ENCODE data around the gene PYCARD. TPM values are rescaled to one million over a fixed set of nuclear protein-coding genes. Genes with fewer than 3 reads are reported as not detected.
A peak's percentile ranks its signal among the peaks of the same experiment; 100 is the strongest.

PYCARD gene
- total and polyA plus RNA-seq, 2 donors (not counting 3 experiments of a cell fraction or from before 2014, with no cell fraction given), result 19.1 to 40.1 TPM

DNA sequence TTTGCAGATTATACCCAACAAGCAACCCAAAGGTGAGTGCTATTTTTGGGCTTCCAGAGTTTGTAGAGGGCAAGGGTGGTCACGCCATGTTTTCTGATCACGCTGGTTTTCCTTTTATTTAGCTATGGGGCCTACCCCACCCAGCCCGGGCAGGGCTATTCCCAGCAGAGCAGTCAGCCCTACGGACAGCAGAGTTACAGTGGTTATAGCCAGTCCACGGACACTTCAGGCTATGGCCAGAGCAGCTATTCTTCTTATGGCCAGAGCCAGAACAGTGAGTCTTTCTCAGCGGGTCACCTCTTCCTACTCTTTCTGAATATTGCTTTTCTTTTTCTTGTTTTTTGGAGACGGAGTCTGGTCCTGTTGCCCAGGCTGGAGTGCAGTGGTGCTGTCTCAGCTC is 20.2 kb downstream of the PYCARD start:
- FAIRE-seq, result peak; percentile 37
- Histone ChIP-seq H3K36me3 (ENCODE audit: control insufficient read depth in 2 of 2, extremely low read depth in 1 of 2, insufficient read depth in 2 of 2, low read length in 2 of 2) (peaks cover 36 to 39% of the 10 kb centered on the region in 2 experiments), H3K27me3 (ENCODE audit: control insufficient read depth in 2 of 2, insufficient read depth in 2 of 2, low read length in 2 of 2) (no peaks in the 10 kb centered on the region), H3K9ac (replicated peaks; ENCODE audit: extremely low read depth, insufficient read depth, low read length) (peak overlapping the region; percentile 36), H3K27ac (ENCODE audit: insufficient read depth, low read depth, low read length) (no peak overlapping the region), H3K79me2 (ENCODE audit: control insufficient read depth, insufficient read depth, low read length) (peaks cover 72% of the 10 kb centered on the region), H3K4me3 (replicated peaks in 1 of 3; ENCODE audit: insufficient read depth in 1 of 3, low read depth in 1 of 3, low read length in 3 of 3) (peak overlapping the region; percentile 77 to 100 (median 95)), H4K20me1 (replicated peaks; ENCODE audit: control insufficient read depth, extremely low read depth, insufficient read depth, low read length) (peaks cover 24% of the 10 kb centered on the region), H3K4me1 (ENCODE audit: control insufficient read depth, extremely low read depth, insufficient read depth, low read length) (peaks cover 22% of the 10 kb centered on the region), H3K9me1 (replicated peaks; ENCODE audit: control insufficient read depth, extremely low read depth, insufficient read depth, low read length) (no peaks in the 10 kb centered on the region), H2AFZ (ENCODE audit: low read depth, low read length) (no peak overlapping the region), H3K4me2 (ENCODE audit: insufficient read depth, low read length) (peak overlapping the region; percentile 99), H3K9me3 (replicated peaks; ENCODE audit: control insufficient read depth, insufficient read depth, low read length) (no peaks in the 10 kb centered on the region)
- dilution Hi-C loops (cut with MboI; ENCODE audit: extremely low pct_ligation_motif_present, low sequenced_read_pairs), result no loop called here
- ChIA-PET CTCF (interaction anchor here (1.0 to 1.3 kb wide), 3 partner anchors 40 to 260 kb away, joined by 3 to 4 read pairs (median 4); partner anchors contain the start of gene ZNF843), POLR2A (interaction anchor here (0.7 to 1.4 kb wide), 2 partner anchors 10 to 240 kb away, joined by 3 to 5 read pairs; no protein-coding TSS in a partner anchor)
- DNase-seq (ENCODE audit: low read depth, low spot score), result no peak
- no TSS peak for BruUV-seq (replicated peaks)
- TF ChIP-seq POLR2AphosphoS5 (IDR thresholded peaks at IDR 0.05; ENCODE audit: insufficient read depth, low read depth, low read length) (no peak), EZH2 (IDR thresholded peaks at IDR 0.05; ENCODE audit: borderline replicate concordance, low read depth, low read length, severe bottlenecking) (no peak), GATA2 (IDR thresholded peaks at IDR 0.05; ENCODE audit: insufficient read depth, insufficient read length, low read depth, low read length) (no peak)
- TF ChIP-seq, protein P1, sequence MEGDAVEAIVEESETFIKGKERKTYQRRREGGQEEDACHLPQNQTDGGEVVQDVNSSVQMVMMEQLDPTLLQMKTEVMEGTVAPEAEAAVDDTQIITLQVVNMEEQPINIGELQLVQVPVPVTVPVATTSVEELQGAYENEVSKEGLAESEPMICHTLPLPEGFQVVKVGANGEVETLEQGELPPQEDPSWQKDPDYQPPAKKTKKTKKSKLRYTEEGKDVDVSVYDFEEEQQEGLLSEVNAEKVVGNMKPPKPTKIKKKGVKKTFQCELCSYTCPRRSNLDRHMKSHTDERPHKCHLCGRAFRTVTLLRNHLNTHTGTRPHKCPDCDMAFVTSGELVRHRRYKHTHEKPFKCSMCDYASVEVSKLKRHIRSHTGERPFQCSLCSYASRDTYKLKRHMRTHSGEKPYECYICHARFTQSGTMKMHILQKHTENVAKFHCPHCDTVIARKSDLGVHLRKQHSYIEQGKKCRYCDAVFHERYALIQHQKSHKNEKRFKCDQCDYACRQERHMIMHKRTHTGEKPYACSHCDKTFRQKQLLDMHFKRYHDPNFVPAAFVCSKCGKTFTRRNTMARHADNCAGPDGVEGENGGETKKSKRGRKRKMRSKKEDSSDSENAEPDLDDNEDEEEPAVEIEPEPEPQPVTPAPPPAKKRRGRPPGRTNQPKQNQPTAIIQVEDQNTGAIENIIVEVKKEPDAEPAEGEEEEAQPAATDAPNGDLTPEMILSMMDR (IDR thresholded peaks at IDR 0.05; ENCODE audit: extremely low read depth in 1 of 2, insufficient read depth in 1 of 2, low read depth in 1 of 2, low read length in 2 of 2), result no peak
- TF ChIP-seq, protein P2, sequence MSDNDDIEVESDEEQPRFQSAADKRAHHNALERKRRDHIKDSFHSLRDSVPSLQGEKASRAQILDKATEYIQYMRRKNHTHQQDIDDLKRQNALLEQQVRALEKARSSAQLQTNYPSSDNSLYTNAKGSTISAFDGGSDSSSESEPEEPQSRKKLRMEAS (IDR thresholded peaks at IDR 0.05; ENCODE audit: insufficient read depth, insufficient read length), result no peak
- intact Hi-C loops (cut with micrococcal nuclease), result loop anchor here (5.0 kb wide), 1 partner anchor 275 kb away; the partner anchor contains the start of gene ARMC5
